K562 (cell line): ENCODE data around the gene MTA2. TPM values are rescaled to one million over a fixed set of nuclear protein-coding genes. Genes with fewer than 3 reads are reported as not detected.

Experiments used
- BHLHE40 ChIP-seq: IDR thresholded peaks from 2 replicates; pipeline ENCODE4 v1.6.1; 2011; ENCODE audit warnings: low read length, improper control_type of control experiment
- CEBPG ChIP-seq, 3 experiments: fragments of 200-800 bp in 1 of 3; sonication (Bioruptor generic) in 1 of 3; sonication (generic) in 1 of 3; formaldehyde crosslinking in 1 of 3; IDR thresholded peaks in 2 of 3; conservative IDR thresholded peaks in 1 of 3; 2 replicates each; pipeline versions ENCODE4 v1.6.1 to v1.8.0; 2016 to 2022; ENCODE audit warnings: missing compliant biosample characterization in 2 of 3, missing genetic modification characterization in 2 of 3, mild to moderate bottlenecking in 1 of 3, missing genetic modification reagents in 1 of 3
- MEF2A ChIP-seq: IDR thresholded peaks from 2 replicates; pipeline ENCODE4 v1.6.1; 2011; ENCODE audit warnings: low read depth, mild to moderate bottlenecking, low read length, moderate library complexity; ENCODE audit not compliant: control insufficient read depth
- POU5F1 ChIP-seq: fragments of 150-350 bp; IDR thresholded peaks from 2 replicates; pipeline ENCODE4 v1.6.1; 2014; ENCODE audit warnings: borderline replicate concordance, low read length, low read depth, mild to moderate bottlenecking; ENCODE audit not compliant: partially characterized antibody
- PRMT5 ChIP-seq: sonication (generic); formaldehyde crosslinking; IDR thresholded peaks from 2 replicates; pipeline ENCODE4 v1.5.0; 2020; ENCODE audit warnings: missing genetic modification reagents
- RFX5 ChIP-seq: IDR thresholded peaks from 2 replicates; pipeline ENCODE4 v1.6.1; 2011; ENCODE audit warnings: low read depth, mild to moderate bottlenecking, improper control_type of control experiment, low read length
- SAFB2 ChIP-seq: fragments of 200-400 bp; formaldehyde crosslinking; IDR thresholded peaks from 2 replicates; pipeline ENCODE4 v1.6.1; 2018; ENCODE audit warnings: borderline replicate concordance, low read length, low read depth, moderate library complexity; ENCODE audit not compliant: severe bottlenecking
- SMARCE1 ChIP-seq: fragments of 450-650 bp; IDR thresholded peaks from 2 replicates; pipeline ENCODE4 v1.7.1; 2016; ENCODE audit warnings: mild to moderate bottlenecking
- SP1 ChIP-seq: sonication (generic); formaldehyde crosslinking; IDR thresholded peaks from 2 replicates; pipeline ENCODE4 v1.8.1; 2022; ENCODE audit warnings: mild to moderate bottlenecking, missing genetic modification reagents
- SRSF7 ChIP-seq: fragments of 200-400 bp; formaldehyde crosslinking; optimal IDR thresholded peaks from 2 replicates; pipeline ENCODE3; 2017; ENCODE audit warnings: mild to moderate bottlenecking, low read depth, low read length
- TAF15 ChIP-seq: fragments of 200-400 bp; formaldehyde crosslinking; IDR thresholded peaks from 2 replicates; pipeline ENCODE4 v1.6.1; 2017; ENCODE audit warnings: mild to moderate bottlenecking, low read depth, low read length, moderate library complexity
- VEZF1 ChIP-seq: fragments of 200-800 bp; sonication (Bioruptor generic); IDR thresholded peaks from 2 replicates; pipeline ENCODE4 v1.6.1; 2017; ENCODE audit warnings: missing genetic modification characterization, missing compliant biosample characterization
- ZFX ChIP-seq: sonication (generic); formaldehyde crosslinking; IDR thresholded peaks from 2 replicates; pipeline ENCODE4 v1.8.0; 2022; ENCODE audit warnings: mild to moderate bottlenecking, missing genetic modification reagents, moderate library complexity
- ZNF12 ChIP-seq: sonication (generic); formaldehyde crosslinking; IDR thresholded peaks from 2 replicates; pipeline ENCODE4 v1.4.0; 2020; ENCODE audit warnings: mild to moderate bottlenecking, missing genetic modification reagents
- ZNF134 ChIP-seq: fragments of 250-450 bp; sonication (Bioruptor Pico); conservative IDR thresholded peaks from 2 replicates; pipeline ENCODE4 v1.4.0; 2020
- ZNF212 ChIP-seq: fragments of 450-650 bp; formaldehyde crosslinking; IDR thresholded peaks from 2 replicates; pipeline ENCODE4 v1.4.0; 2020; ENCODE audit warnings: mild to moderate bottlenecking
- ZNF354B ChIP-seq: fragments of 250-450 bp; sonication (Bioruptor Pico); IDR thresholded peaks from 2 replicates; pipeline ENCODE4 v1.4.0; 2020
- ZNF609 ChIP-seq: sonication (generic); formaldehyde crosslinking; IDR thresholded peaks from 2 replicates; pipeline ENCODE4 v1.8.1; 2023; ENCODE audit warnings: missing genetic modification reagents, mild to moderate bottlenecking, borderline replicate concordance
- polyA plus RNA-seq, 8 experiments: library from polyadenylated mRNA; depleted of rRNA in 4 of 8; stranded (reverse) in 5 of 8; unstranded in 3 of 8; fragments of >200 nt; fragmentation: Nextera tagmentation in 2 of 8; fragmentation: Illumina TruSeq in 1 of 8; extraction: Ambion mirVana in 2 of 8; extraction: Trizol in 1 of 8; gene quantifications; 2 replicates each; pipeline versions ENCODE4 v1.2.1 to v1.2.3, GENCODE V29; 2011 to 2014; ENCODE audit warnings: inconsistent platforms in 1 of 8, missing spikeins in 1 of 8
- total RNA-seq, 7 experiments: library from RNA; depleted of rRNA in 6 of 7; stranded (reverse); fragments of >200 nt in 6 of 7; fragmentation: Illumina TruSeq in 2 of 7; extraction: Trizol in 2 of 7; gene quantifications; 2 replicates each; pipeline versions ENCODE4 v1.2.1 to v1.2.3, GENCODE V29; 2011 to 2021; ENCODE audit warnings: low replicate concordance in 1 of 7
- TF ChIP-seq, protein P1 (sequence below): fragments of 450-650 bp; formaldehyde crosslinking; IDR thresholded peaks from 2 replicates; pipeline ENCODE4 v1.4.0; 2020; ENCODE audit warnings: mild to moderate bottlenecking, moderate library complexity
- TF ChIP-seq, protein P2 (sequence below): fragments of 250-450 bp; sonication (Bioruptor Pico); IDR thresholded peaks from 2 replicates; pipeline ENCODE4 v1.6.1; 2021; ENCODE audit warnings: mild to moderate bottlenecking

The MTA2 gene
- total and polyA plus RNA-seq, 9 of the 15 experiments (the other 6 are each of a cell fraction or from before 2014, with no cell fraction given), result 6.2 to 220 (median 172) TPM

DNA sequence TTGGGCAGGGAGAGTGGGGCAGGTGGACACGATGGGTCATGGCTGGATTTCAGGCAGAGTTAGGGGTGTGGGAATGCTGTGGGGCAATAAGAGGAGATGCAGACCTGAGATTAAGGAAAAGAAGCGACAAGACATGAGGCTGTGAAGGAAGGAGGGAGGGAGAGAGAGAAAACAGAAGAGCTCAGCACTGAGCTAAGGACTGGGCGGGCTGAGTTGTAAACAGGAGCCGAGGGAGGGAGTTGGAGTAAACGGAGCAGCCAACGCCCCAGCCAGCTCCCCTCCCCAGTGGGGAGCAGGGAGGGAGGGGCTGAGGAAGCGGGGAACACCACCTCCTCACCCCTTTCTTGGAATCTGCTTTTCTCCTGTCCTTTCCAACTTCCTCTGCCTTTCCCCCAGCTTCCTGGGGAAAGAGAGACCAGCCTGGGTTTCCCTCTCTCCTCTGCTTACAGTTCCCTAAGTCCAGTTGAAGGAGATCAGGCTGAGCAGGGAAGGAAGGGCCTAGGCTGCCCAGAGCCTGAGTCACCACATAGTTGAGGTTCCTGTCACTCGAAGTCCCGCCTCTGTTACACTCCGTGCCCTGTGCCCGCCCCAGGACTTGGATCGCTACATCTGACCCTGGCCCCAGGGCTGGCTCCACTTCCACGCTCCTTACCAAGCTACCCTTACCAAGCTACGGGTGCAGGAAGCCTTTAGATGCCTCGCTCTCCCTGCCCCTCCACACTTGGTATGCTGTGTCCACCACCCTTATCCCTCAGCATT, 48.4 kb downstream of the MTA2 start (continued):
- TF ChIP-seq POU5F1 (peak; percentile 57), ZFX (CRISPR knock-in tag) (peak; percentile 84), ZNF212 (no peak), SMARCE1 (peak; percentile 83; the same call in 1 of the 2 replicates), CEBPG (CRISPR knock-in tag; IDR thresholded peaks at IDR 0.05) (no peak), CEBPG (tag; conservative IDR thresholded peaks at IDR 0.05 in 1 of 2, IDR thresholded peaks at IDR 0.05 in 1 of 2) (no peak), ZNF354B (CRISPR knock-in tag) (no peak), TAF15 (no peak), ZNF12 (CRISPR knock-in tag) (no peak), ZNF134 (CRISPR knock-in tag) (no peak), BHLHE40 (no peak), MEF2A (no peak), SP1 (CRISPR knock-in tag) (peak; percentile 74), PRMT5 (CRISPR knock-in tag) (no peak), SAFB2 (no peak), ZNF609 (no peak), RFX5 (no peak), SRSF7 (no peak), VEZF1 (CRISPR knock-in tag) (peak; percentile 96)
- TF ChIP-seq, protein P1, sequence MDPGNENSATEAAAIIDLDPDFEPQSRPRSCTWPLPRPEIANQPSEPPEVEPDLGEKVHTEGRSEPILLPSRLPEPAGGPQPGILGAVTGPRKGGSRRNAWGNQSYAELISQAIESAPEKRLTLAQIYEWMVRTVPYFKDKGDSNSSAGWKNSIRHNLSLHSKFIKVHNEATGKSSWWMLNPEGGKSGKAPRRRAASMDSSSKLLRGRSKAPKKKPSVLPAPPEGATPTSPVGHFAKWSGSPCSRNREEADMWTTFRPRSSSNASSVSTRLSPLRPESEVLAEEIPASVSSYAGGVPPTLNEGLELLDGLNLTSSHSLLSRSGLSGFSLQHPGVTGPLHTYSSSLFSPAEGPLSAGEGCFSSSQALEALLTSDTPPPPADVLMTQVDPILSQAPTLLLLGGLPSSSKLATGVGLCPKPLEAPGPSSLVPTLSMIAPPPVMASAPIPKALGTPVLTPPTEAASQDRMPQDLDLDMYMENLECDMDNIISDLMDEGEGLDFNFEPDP (CRISPR knock-in tag), result no peak
- TF ChIP-seq, protein P2, sequence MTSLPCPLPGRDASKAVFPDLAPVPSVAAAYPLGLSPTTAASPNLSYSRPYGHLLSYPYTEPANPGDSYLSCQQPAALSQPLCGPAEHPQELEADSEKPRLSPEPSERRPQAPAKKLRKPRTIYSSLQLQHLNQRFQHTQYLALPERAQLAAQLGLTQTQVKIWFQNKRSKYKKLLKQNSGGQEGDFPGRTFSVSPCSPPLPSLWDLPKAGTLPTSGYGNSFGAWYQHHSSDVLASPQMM (CRISPR knock-in tag), result no peak
